T-helper 1 cell (primary cell): ENCODE measurements around the gene PCYT2.
"Not testable (repeated sequence)": the region's sequence is repeated elsewhere in the genome, so short reads cannot be mapped to it uniquely, and the experiment has no call there.

Source experiments
- DNase-seq, 5 donors: peaks; one replicate each; pipeline ENCODE4 v3.0.0-alpha.2; 2012 to 2020
- total RNA-seq, 4 donors: gene quantifications; one replicate each; lab custom pipeline; 2026; lab: John Stamatoyannopoulos, UW

The PCYT2 gene
- 23.6 to 30.1 (median 24.5) reads per million in 4 donors for total RNA-seq

- peak; percentile 90 to 94 (median 93) for DNase-seq
Measured at GRCh38 chr17:81911277-81911961, at the start of gene PCYT2. TSS of gene PCYT2 (minus strand) at chr17:81911399. CDS start at chr17:81911355, 44 bp downstream.

- no peak for DNase-seq
Measured at GRCh38 chr17:81960130-81960958, 49.1 kb upstream of the PCYT2 start.

- DNase-seq: peak; percentile 61 to 86 (median 77)
Measured at GRCh38 chr17:81959362-81960129, 48.3 kb upstream of the PCYT2 start.

- no peak for DNase-seq
Measured at GRCh38 chr17:81958633-81959342, 47.6 kb upstream of the PCYT2 start.

- no peak for DNase-seq
Measured at GRCh38 chr17:81957691-81958432, 46.7 kb upstream of the PCYT2 start.

- no peak for DNase-seq
Measured at GRCh38 chr17:81956607-81957589, 45.7 kb upstream of the PCYT2 start.

- no peak for DNase-seq
Measured at GRCh38 chr17:81955756-81956544, 44.8 kb upstream of the PCYT2 start.

- no peak for DNase-seq
Measured at GRCh38 chr17:81955058-81955681, 44.0 kb upstream of the PCYT2 start.

- no peak for DNase-seq
Measured at GRCh38 chr17:81954131-81955057, 43.2 kb upstream of the PCYT2 start.

GRCh38 chr17:81953443-81953842, 42.2 kb upstream of the PCYT2 start:
- DNase-seq: not testable (repeated sequence)

GRCh38 chr17:81952792-81953228, 41.6 kb upstream of the PCYT2 start:
- no peak for DNase-seq

- no peak for DNase-seq
Measured at GRCh38 chr17:81951785-81952684, 40.8 kb upstream of the PCYT2 start.

GRCh38 chr17:81950501-81950900, 39.3 kb upstream of the PCYT2 start:
- DNase-seq: no peak

- DNase-seq: no peak
Measured at GRCh38 chr17:81948635-81949378, 37.6 kb upstream of the PCYT2 start.

GRCh38 chr17:81947189-81947588, 36.0 kb upstream of the PCYT2 start, which contains the start of gene MYADML2:
TSS of gene MYADML2 (minus strand) at chr17:81947233. CDS start at chr17:81941741, 5,492 bp downstream.
- no peak for DNase-seq

GRCh38 chr17:81944858-81945257, 33.7 kb upstream of the PCYT2 start:
- no peak for DNase-seq
